Liver (tissue), 3 donors: ENCODE results near the gene VNN1.
"Not testable (repeated sequence)": the region's sequence is repeated elsewhere in the genome, so short reads cannot be mapped to it uniquely, and the experiment has no call there.

Source experiments
- ATF3 ChIP-seq: IDR thresholded peaks from 2 replicates; pipeline ENCODE4 v1.6.1; 2016; ENCODE audit warnings: antibody characterized with exemption
- CTCF ChIP-seq: fragments of 150-350 bp; IDR thresholded peaks from 2 replicates; pipeline ENCODE4 v1.5.1; 2017; ENCODE audit warnings: improper control_type of control experiment, low read depth, low read length; ENCODE audit not compliant: missing input control
- EGR1 ChIP-seq, 2 donors: IDR thresholded peaks; 2 replicates each; pipeline ENCODE4 v1.6.1; 2016 to 2018; ENCODE audit warnings: antibody characterized with exemption in 2 of 2, low read depth in 2 of 2
- FOXA1 ChIP-seq: IDR thresholded peaks from 2 replicates; pipeline ENCODE4 v1.6.1; 2016; ENCODE audit warnings: antibody characterized with exemption
- GABPA ChIP-seq, 2 donors: IDR thresholded peaks in 1 of 2; conservative IDR thresholded peaks in 1 of 2; 2 replicates each; pipeline ENCODE4 v1.6.1; 2016; ENCODE audit warnings: antibody characterized with exemption in 2 of 2, mild to moderate bottlenecking in 1 of 2, moderate library complexity in 1 of 2
- NR2F2 ChIP-seq: IDR thresholded peaks from 2 replicates; pipeline ENCODE4 v1.6.1; 2016; ENCODE audit warnings: antibody characterized with exemption
- RAD21 ChIP-seq, 2 donors: IDR thresholded peaks; 2 replicates each; pipeline ENCODE4 v1.6.1; 2016; ENCODE audit warnings: antibody characterized with exemption in 2 of 2, mild to moderate bottlenecking in 2 of 2
- REST ChIP-seq: IDR thresholded peaks from 2 replicates; pipeline ENCODE4 v1.6.1; 2016; ENCODE audit warnings: antibody characterized with exemption, mild to moderate bottlenecking
- SP1 ChIP-seq: IDR thresholded peaks from 2 replicates; pipeline ENCODE4 v1.6.1; 2018; ENCODE audit warnings: antibody characterized with exemption, mild to moderate bottlenecking
- TAF1 ChIP-seq: conservative IDR thresholded peaks from 2 replicates; pipeline ENCODE4 v1.6.1; 2016; ENCODE audit warnings: antibody characterized with exemption, mild to moderate bottlenecking
- YY1 ChIP-seq: IDR thresholded peaks from 2 replicates; pipeline ENCODE4 v1.6.1; 2016; ENCODE audit warnings: antibody characterized with exemption, mild to moderate bottlenecking
- ZBTB33 ChIP-seq: IDR thresholded peaks from 2 replicates; pipeline ENCODE4 v1.6.1; 2016; ENCODE audit warnings: antibody characterized with exemption
- TF ChIP-seq, protein P1 (sequence below): IDR thresholded peaks from 2 replicates; pipeline ENCODE4 v1.6.1; 2016; ENCODE audit warnings: antibody characterized with exemption
- donor health status: healthy.
- donor health status: healthy.

DNA sequence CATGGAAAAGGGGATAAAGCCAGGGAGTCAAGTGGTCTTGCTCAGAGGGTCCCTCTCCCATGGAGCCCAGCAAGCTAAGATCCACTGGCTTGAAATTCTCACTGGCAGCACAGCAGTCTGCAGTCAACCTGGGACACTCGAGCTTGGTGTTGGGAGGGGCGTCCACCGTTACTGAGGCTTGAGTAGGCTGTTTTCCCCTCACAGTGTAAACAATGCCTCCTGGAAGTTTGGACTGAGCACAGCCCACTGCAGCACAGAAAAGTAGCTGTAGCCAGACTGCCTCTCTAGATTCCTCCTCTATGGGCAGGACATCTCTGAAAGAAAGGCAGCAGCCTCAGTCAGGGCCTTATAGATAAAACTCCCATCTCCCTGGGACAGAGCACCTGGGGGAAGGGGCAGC, 78.6 kb downstream of the VNN1 start:
- not testable (repeated sequence) for TF ChIP-seq CTCF; GABPA (IDR thresholded peaks at IDR 0.05 in 1 of 2, conservative IDR thresholded peaks at IDR 0.05 in 1 of 2); REST; RAD21 (IDR thresholded peaks at IDR 0.05); NR2F2; YY1; SP1; FOXA1; TAF1; ATF3; ZBTB33; EGR1 (IDR thresholded peaks at IDR 0.05; ENCODE audit: low read depth in 2 of 2)
- TF ChIP-seq, protein P1, sequence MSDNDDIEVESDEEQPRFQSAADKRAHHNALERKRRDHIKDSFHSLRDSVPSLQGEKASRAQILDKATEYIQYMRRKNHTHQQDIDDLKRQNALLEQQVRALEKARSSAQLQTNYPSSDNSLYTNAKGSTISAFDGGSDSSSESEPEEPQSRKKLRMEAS = not testable (repeated sequence)
